OCI-LY7 (cell line): ENCODE measurements around the gene DCTN1. TPM values are rescaled to one million over a fixed set of nuclear protein-coding genes. Genes with fewer than 3 reads are reported as not detected.

Source experiments
- BruUV-seq: library from RNA; stranded (reverse); fragments of 400-500 nt; replicated peaks from 2 replicates; lab custom pipeline; 2021; lab: Mats Ljungman, UMichigan
- CTCF ChIA-PET: fragments of 300-600 bp; sonication (Branson Sonifier 250); formaldehyde crosslinking; loops from one replicate; lab custom pipeline; 2022; ENCODE audit warnings: antibody characterized with exemption; ENCODE audit not compliant: unreplicated experiment; lab: Charles Lee
- POLR2A ChIA-PET: fragments of 300-600 bp; sonication (Branson Sonifier 250); formaldehyde crosslinking; loops from one replicate; lab custom pipeline; 2022; ENCODE audit warnings: antibody characterized with exemption; lab: Charles Lee
- DNase-seq: peaks from one replicate; pipeline ENCODE4 v3.0.0-alpha.2; 2015; ENCODE audit warnings: low spot score
- H2AFZ ChIP-seq: fragments of 200-600 bp; sonication (generic), shearing (Covaris generic); 2 replicates; pipeline ENCODE4 v1.6.1; 2014; ENCODE audit warnings: mild to moderate bottlenecking, antibody characterized with exemption, low read length, moderate library complexity
- H3K27ac ChIP-seq: fragments of 200-600 bp; sonication (generic); 2 replicates; pipeline ENCODE4 v1.5.1; 2014; ENCODE audit warnings: mixed run types, low read depth, mild to moderate bottlenecking, moderate library complexity, low read length, inconsistent platforms; ENCODE audit not compliant: poor library complexity, severe bottlenecking
- H3K36me3 ChIP-seq: fragments of 200-600 bp; sonication (generic); 2 replicates; pipeline ENCODE4 v1.6.1; 2014; ENCODE audit warnings: mild to moderate bottlenecking, antibody characterized with exemption, low read length, moderate library complexity, mixed read lengths; ENCODE audit not compliant: insufficient read depth
- H3K4me1 ChIP-seq: fragments of 200-600 bp; sonication (generic); 2 replicates; pipeline ENCODE4 v1.5.1; 2014; ENCODE audit warnings: mild to moderate bottlenecking, low read length; ENCODE audit not compliant: insufficient read depth, poor library complexity, severe bottlenecking
- H3K4me2 ChIP-seq: fragments of 200-600 bp; sonication (generic); 2 replicates; pipeline ENCODE4 v1.6.1; 2014; ENCODE audit warnings: mild to moderate bottlenecking, low read length
- H3K4me3 ChIP-seq: fragments of 200-600 bp; sonication (generic); 2 replicates; pipeline ENCODE4 v1.5.1; 2014; ENCODE audit warnings: mild to moderate bottlenecking, low read depth, low read length; ENCODE audit not compliant: poor library complexity, severe bottlenecking
- H3K79me2 ChIP-seq: fragments of 200-600 bp; sonication (generic); 2 replicates; pipeline ENCODE4 v1.6.1; 2016; ENCODE audit warnings: low read depth, mild to moderate bottlenecking, low read length, moderate library complexity, mixed read lengths; ENCODE audit not compliant: insufficient read depth
- H3K9me2 ChIP-seq: fragments of 200-600 bp; sonication (generic); 2 replicates; pipeline ENCODE4 v1.6.1; 2016; ENCODE audit warnings: mild to moderate bottlenecking, low read length, mixed read lengths; ENCODE audit not compliant: insufficient read depth
- H3K9me3 ChIP-seq: fragments of 200-600 bp; sonication (generic); 2 replicates; pipeline ENCODE4 v1.6.1; 2014; ENCODE audit warnings: mild to moderate bottlenecking, mixed run types, low read length, mixed read lengths
- H4K20me1 ChIP-seq: fragments of 200-600 bp; sonication (generic); 2 replicates; pipeline ENCODE4 v1.6.1; 2014; ENCODE audit warnings: mild to moderate bottlenecking, antibody characterized with exemption, low read length, moderate library complexity, mixed read lengths; ENCODE audit not compliant: insufficient read depth
- EZH2phosphoT487 ChIP-seq: fragments of 200-600 bp; sonication (generic); IDR thresholded peaks from 2 replicates; pipeline ENCODE4 v1.6.1; 2018; ENCODE audit warnings: low read depth, borderline replicate concordance, mild to moderate bottlenecking, mixed run types, antibody characterized with exemption, low read length, moderate library complexity, mixed read lengths
- intact Hi-C: fragments of 100-400 bp; cut with micrococcal nuclease; formaldehyde crosslinking; loops from one replicate; pipeline ENCODE4 v1.10.0; 2022; ENCODE audit not compliant: unreplicated experiment
- total RNA-seq, 2 experiments: library from RNA; depleted of rRNA in 1 of 2; stranded (reverse); fragments of >200 nt in 1 of 2; shearing (Covaris generic) in 1 of 2; gene quantifications; 2 replicates each; pipeline ENCODE4 v1.2.3, GENCODE V29; 2014 to 2022
- TF ChIP-seq, protein P1 (sequence below): fragments of 200-600 bp; sonication (generic); conservative IDR thresholded peaks from 2 replicates; pipeline ENCODE4 v1.5.1; 2014; ENCODE audit warnings: mild to moderate bottlenecking, antibody characterized with exemption, low read length, moderate library complexity, mixed read lengths

DCTN1 gene
- total RNA-seq, 2 experiments from 2014 or later, result 45.5 to 100 TPM

- ChIA-PET CTCF (no interaction called here), POLR2A (no interaction called here)
- no peaks in the 10 kb centered on the region for H3K9me3 ChIP-seq
- H2AFZ ChIP-seq, result no peak overlapping the region
- H3K4me1 ChIP-seq, result peaks cover 9% of the 10 kb centered on the region
- intact Hi-C loops, result no loop called here
- no peak overlapping the region for H3K27ac ChIP-seq
- H3K4me3 ChIP-seq, result no peak overlapping the region
- BruUV-seq, result no TSS peak
- H3K4me2 ChIP-seq, result no peak overlapping the region
- no peaks in the 10 kb centered on the region for H3K79me2 ChIP-seq
- TF ChIP-seq, protein P1, sequence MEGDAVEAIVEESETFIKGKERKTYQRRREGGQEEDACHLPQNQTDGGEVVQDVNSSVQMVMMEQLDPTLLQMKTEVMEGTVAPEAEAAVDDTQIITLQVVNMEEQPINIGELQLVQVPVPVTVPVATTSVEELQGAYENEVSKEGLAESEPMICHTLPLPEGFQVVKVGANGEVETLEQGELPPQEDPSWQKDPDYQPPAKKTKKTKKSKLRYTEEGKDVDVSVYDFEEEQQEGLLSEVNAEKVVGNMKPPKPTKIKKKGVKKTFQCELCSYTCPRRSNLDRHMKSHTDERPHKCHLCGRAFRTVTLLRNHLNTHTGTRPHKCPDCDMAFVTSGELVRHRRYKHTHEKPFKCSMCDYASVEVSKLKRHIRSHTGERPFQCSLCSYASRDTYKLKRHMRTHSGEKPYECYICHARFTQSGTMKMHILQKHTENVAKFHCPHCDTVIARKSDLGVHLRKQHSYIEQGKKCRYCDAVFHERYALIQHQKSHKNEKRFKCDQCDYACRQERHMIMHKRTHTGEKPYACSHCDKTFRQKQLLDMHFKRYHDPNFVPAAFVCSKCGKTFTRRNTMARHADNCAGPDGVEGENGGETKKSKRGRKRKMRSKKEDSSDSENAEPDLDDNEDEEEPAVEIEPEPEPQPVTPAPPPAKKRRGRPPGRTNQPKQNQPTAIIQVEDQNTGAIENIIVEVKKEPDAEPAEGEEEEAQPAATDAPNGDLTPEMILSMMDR, result no peak
- TF ChIP-seq EZH2phosphoT487, result no peak
- H3K9me2 ChIP-seq, result no peaks in the 10 kb centered on the region
- 0 out of 2 replicates have a peak, but pooled peaks cover 7% of the 10 kb centered on the region for H4K20me1 ChIP-seq
- H3K36me3 ChIP-seq, result peaks cover 31% of the 10 kb centered on the region; the same call in 1 of the 2 replicates
- no peak for DNase-seq
Measured at GRCh38 chr2:74378007-74378406, 2.1 kb downstream of the DCTN1 start.

GRCh38 chr2:74375838-74376237 is 4.3 kb downstream of the DCTN1 start:
- POLR2A ChIA-PET, result no interaction called here
- Histone ChIP-seq H2AFZ (no peak overlapping the region), H3K36me3 (peaks cover 26% of the 10 kb centered on the region; the same call in 1 of the 2 replicates), H4K20me1 (0 out of 2 replicates have a peak, but pooled peaks cover 7% of the 10 kb centered on the region), H3K4me3 (no peak overlapping the region), H3K9me2 (no peaks in the 10 kb centered on the region), H3K9me3 (no peaks in the 10 kb centered on the region), H3K4me2 (no peak overlapping the region), H3K27ac (no peak overlapping the region), H3K79me2 (no peaks in the 10 kb centered on the region), H3K4me1 (peaks cover 9% of the 10 kb centered on the region)
- no peak for DNase-seq
- intact Hi-C loops, result no loop called here
- TF ChIP-seq EZH2phosphoT487, result no peak
- TF ChIP-seq, protein P1, result no peak
- CTCF ChIA-PET, result no interaction called here
- no TSS peak for BruUV-seq

DNA sequence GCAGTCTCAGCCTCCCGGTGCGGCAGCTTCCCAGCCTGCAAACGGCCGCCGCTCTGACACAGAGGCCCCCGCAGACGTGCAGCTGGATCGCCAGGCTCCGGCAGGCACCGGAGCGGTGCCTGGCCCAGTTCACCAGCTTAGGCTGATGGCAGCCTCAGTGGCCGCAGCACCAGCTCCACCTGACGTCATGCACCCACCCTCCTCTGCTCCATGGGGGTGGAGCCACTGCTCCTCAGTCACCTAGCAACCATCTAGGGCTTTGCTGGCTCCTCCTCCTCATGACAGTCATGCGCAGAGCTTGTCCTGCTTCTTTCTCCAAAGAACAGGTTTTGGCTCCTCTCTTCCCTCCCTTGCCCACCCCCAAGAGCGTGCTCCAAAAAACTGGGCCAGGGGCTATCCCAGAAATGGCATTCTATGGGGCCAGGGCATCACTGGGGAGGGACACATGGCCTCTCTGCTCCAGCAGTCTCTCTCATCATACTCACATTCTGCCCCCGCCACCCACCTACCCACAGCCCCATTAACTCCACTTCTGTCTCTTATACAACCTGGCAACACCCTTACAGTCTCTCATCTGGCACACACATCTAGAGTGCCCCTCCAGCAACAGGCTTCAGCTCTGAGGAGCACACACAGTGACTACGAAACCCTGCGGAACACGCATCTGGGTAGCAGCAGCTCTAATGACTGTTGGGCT is 5.5 kb downstream of the DCTN1 start:
- no peak overlapping the region for H3K27ac ChIP-seq
- CTCF ChIA-PET, result no interaction called here
- intact Hi-C loops, result no loop called here
- DNase-seq, result no peak
- no peak overlapping the region for H3K4me2 ChIP-seq
- H3K9me3 ChIP-seq, result no peaks in the 10 kb centered on the region
- H3K9me2 ChIP-seq, result no peaks in the 10 kb centered on the region
- POLR2A ChIA-PET, result no interaction called here
- H3K79me2 ChIP-seq, result no peaks in the 10 kb centered on the region
- 0 out of 2 replicates have a peak, but pooled peaks cover 7% of the 10 kb centered on the region for H4K20me1 ChIP-seq
- H2AFZ ChIP-seq, result no peak overlapping the region
- peaks cover 34% of the 10 kb centered on the region; the same call in 1 of the 2 replicates for H3K36me3 ChIP-seq
- TF ChIP-seq, protein P1, result no peak
- TF ChIP-seq EZH2phosphoT487, result no peak
- peaks cover under 1% of the 10 kb centered on the region for H3K4me1 ChIP-seq
- no peak overlapping the region for H3K4me3 ChIP-seq
- BruUV-seq, result no TSS peak
